HepG2 (cell line): ENCODE data around the gene LY6G5B. TPM values are rescaled to one million over a fixed set of nuclear protein-coding genes. Genes with fewer than 3 reads are reported as not detected.

Experiments used
- DNMT3B ChIP-seq: conservative IDR thresholded peaks from 2 replicates; pipeline ENCODE4 v1.6.1; 2016; ENCODE audit warnings: missing biosample characterization, control low read depth
- EP300 ChIP-seq, 3 experiments: sonication (generic) in 1 of 3; formaldehyde crosslinking in 1 of 3; IDR thresholded peaks; 2 replicates each; pipeline versions ENCODE4 v1.5.1 to v1.6.1; 2011 to 2020; ENCODE audit warnings: low read depth in 2 of 3, low read length in 2 of 3, borderline replicate concordance in 1 of 3, improper control_type of control experiment in 1 of 3, mild to moderate bottlenecking in 1 of 3, missing genetic modification reagents in 1 of 3, moderate library complexity in 1 of 3
- FOXA3 ChIP-seq: IDR thresholded peaks from 2 replicates; pipeline ENCODE4 v1.6.1; 2016; ENCODE audit warnings: missing genetic modification reagents, missing compliant biosample characterization
- FOXJ3 ChIP-seq: sonication (generic); formaldehyde crosslinking; IDR thresholded peaks from 2 replicates; pipeline ENCODE4 v1.4.0; 2020; ENCODE audit warnings: missing genetic modification reagents, mild to moderate bottlenecking, borderline replicate concordance
- HDAC2 ChIP-seq: sonication (generic); formaldehyde crosslinking; IDR thresholded peaks from 2 replicates; pipeline ENCODE4 v1.4.0; 2020; ENCODE audit warnings: missing genetic modification reagents
- HIC2 ChIP-seq: sonication (generic); formaldehyde crosslinking; IDR thresholded peaks from 2 replicates; pipeline ENCODE4 v1.9.0; 2022; ENCODE audit warnings: low read depth, missing genetic modification reagents
- HNRNPLL ChIP-seq: fragments of 200-400 bp; formaldehyde crosslinking; IDR thresholded peaks from 2 replicates; pipeline ENCODE4 v1.6.1; 2017; ENCODE audit warnings: mild to moderate bottlenecking, low read depth, low read length; ENCODE audit not compliant: poor library complexity, severe bottlenecking
- HOMEZ ChIP-seq: IDR thresholded peaks from 2 replicates; pipeline ENCODE4 v1.6.1; 2016; ENCODE audit warnings: low read depth
- KDM4B ChIP-seq: sonication (generic); formaldehyde crosslinking; IDR thresholded peaks from 2 replicates; pipeline ENCODE4 v1.4.0; 2020; ENCODE audit warnings: missing genetic modification reagents
- MEIS2 ChIP-seq: sonication (generic); formaldehyde crosslinking; IDR thresholded peaks from 2 replicates; pipeline ENCODE4 v1.9.0; 2021; ENCODE audit warnings: mild to moderate bottlenecking, missing genetic modification reagents
- MXD4 ChIP-seq: IDR thresholded peaks from 2 replicates; pipeline ENCODE4 v1.6.1; 2016; ENCODE audit warnings: mild to moderate bottlenecking, missing biosample characterization, missing genetic modification reagents
- NFATC3 ChIP-seq: sonication (generic); formaldehyde crosslinking; IDR thresholded peaks from 2 replicates; pipeline ENCODE4 v1.5.1; 2020; ENCODE audit warnings: mild to moderate bottlenecking, missing genetic modification reagents
- PRPF4 ChIP-seq: fragments of 200-400 bp; formaldehyde crosslinking; IDR thresholded peaks from 2 replicates; pipeline ENCODE4 v1.6.1; 2016; ENCODE audit warnings: low read length, low read depth; ENCODE audit not compliant: poor library complexity, severe bottlenecking
- SMAD9 ChIP-seq: sonication (generic); formaldehyde crosslinking; IDR thresholded peaks from 2 replicates; pipeline ENCODE4 v1.5.1; 2020; ENCODE audit warnings: mild to moderate bottlenecking, missing genetic modification reagents
- TAF1 ChIP-seq: sonication (generic); formaldehyde crosslinking; IDR thresholded peaks from 2 replicates; pipeline ENCODE4 v1.4.0; 2020; ENCODE audit warnings: missing genetic modification reagents
- ZNF124 ChIP-seq: sonication (generic); formaldehyde crosslinking; IDR thresholded peaks from 2 replicates; pipeline ENCODE4 v1.4.0; 2020; ENCODE audit warnings: missing genetic modification reagents
- ZNF256 ChIP-seq: sonication (generic); formaldehyde crosslinking; conservative IDR thresholded peaks from 2 replicates; pipeline ENCODE4 v1.4.0; 2020; ENCODE audit warnings: missing genetic modification reagents
- ZNF263 ChIP-seq: sonication (generic); formaldehyde crosslinking; IDR thresholded peaks from 2 replicates; pipeline ENCODE4 v1.4.0; 2020; ENCODE audit warnings: missing genetic modification reagents
- ZNF30 ChIP-seq: sonication (generic); formaldehyde crosslinking; IDR thresholded peaks from 2 replicates; pipeline ENCODE4 v1.5.0; 2020; ENCODE audit warnings: mild to moderate bottlenecking, missing genetic modification reagents
- ZNF564 ChIP-seq: sonication (generic); formaldehyde crosslinking; IDR thresholded peaks from 2 replicates; pipeline ENCODE4 v1.8.1; 2023; ENCODE audit warnings: mild to moderate bottlenecking, missing genetic modification reagents
- ZNF710 ChIP-seq: sonication (generic); formaldehyde crosslinking; IDR thresholded peaks from 2 replicates; pipeline ENCODE4 v1.5.0; 2020; ENCODE audit warnings: mild to moderate bottlenecking, missing genetic modification reagents, borderline replicate concordance
- ZSCAN25 ChIP-seq: sonication (generic); formaldehyde crosslinking; IDR thresholded peaks from 2 replicates; pipeline ENCODE4 v1.8.0; 2022; ENCODE audit warnings: mild to moderate bottlenecking, missing genetic modification reagents
- ZSCAN30 ChIP-seq: sonication (generic); formaldehyde crosslinking; IDR thresholded peaks from 2 replicates; pipeline ENCODE4 v1.5.0; 2020; ENCODE audit warnings: mild to moderate bottlenecking, missing genetic modification reagents
- polyA plus RNA-seq, 8 experiments: library from polyadenylated mRNA; depleted of rRNA in 3 of 8; stranded (reverse) in 7 of 8; unstranded in 1 of 8; fragments of >200 nt; fragmentation: Illumina TruSeq in 4 of 8; extraction: Trizol in 4 of 8; gene quantifications; 2 replicates each; pipeline versions ENCODE4 v1.2.1 to v1.2.3, GENCODE V29; 2011 to 2016; ENCODE audit warnings: low read depth in 4 of 8, missing spikeins in 1 of 8, mixed read lengths in 1 of 8; ENCODE audit not compliant: insufficient read depth in 1 of 8
- total RNA-seq, 5 experiments: library from RNA; depleted of rRNA; stranded (reverse); fragments of >200 nt; fragmentation: Illumina TruSeq; extraction: Trizol; gene quantifications; 2 replicates each; pipeline ENCODE4 v1.2.3, GENCODE V29; 2016; ENCODE audit warnings: low read depth in 1 of 5

Gene LY6G5B
- total and polyA plus RNA-seq, 2 of the 13 experiments (the other 11 are each of a cell fraction or from before 2014, with no cell fraction given), result 7.8 to 15.7 TPM

GRCh38 chr6:31655349-31656237 lies 14.2 kb upstream of the LY6G5B start, which contains the start of gene APOM (continued):
- TF ChIP-seq MXD4 (CRISPR knock-in tag) (0 out of 2 replicates have a peak, but pooled peaks have one; percentile 40), SMAD9 (CRISPR knock-in tag) (peak; percentile 75; the same call in 1 of the 2 replicates), FOXJ3 (peak; percentile 94; the same call in 1 of the 2 replicates), ZSCAN25 (CRISPR knock-in tag) (peak; percentile 90), ZNF256 (CRISPR knock-in tag) (peak; percentile 84; the same call in 1 of the 2 replicates), KDM4B (peak; percentile 94), PRPF4 (no peak), FOXA3 (CRISPR knock-in tag) (peak; percentile 92), HNRNPLL (no peak), NFATC3 (CRISPR knock-in tag) (peak; percentile 77; the same call in 1 of the 2 replicates), HIC2 (CRISPR knock-in tag) (peak; percentile 53; the same call in 1 of the 2 replicates), ZNF710 (peak; percentile 96), ZNF564 (CRISPR knock-in tag) (peak; percentile 94), MEIS2 (CRISPR knock-in tag) (peak; percentile 97), HOMEZ (CRISPR knock-in tag) (peak; percentile 90), HDAC2 (CRISPR knock-in tag) (peak; percentile 96), TAF1 (CRISPR knock-in tag) (peak; percentile 99), EP300 (IDR thresholded peaks at IDR 0.05; ENCODE audit: low read depth in 2 of 2, low read length in 2 of 2) (peak in 1 of 2 experiments; percentile 95; a peak in 2 of 4 replicates), EP300 (CRISPR knock-in tag; IDR thresholded peaks at IDR 0.05; ENCODE audit: borderline replicate concordance) (peak; percentile 81; the same call in 1 of the 2 replicates), ZNF124 (peak; percentile 87), ZSCAN30 (CRISPR knock-in tag) (0 out of 2 replicates have a peak, but pooled peaks have one; percentile 59), DNMT3B (CRISPR knock-in tag) (peak; percentile 80), ZNF30 (CRISPR knock-in tag) (no peak), ZNF263 (CRISPR knock-in tag) (peak; percentile 60; the same call in 1 of the 2 replicates)
